Left ventricle myocardium inferior (tissue), 1 donor: ENCODE results near the gene TRIM8. TPM values are rescaled to one million over a fixed set of nuclear protein-coding genes. Genes with fewer than 3 reads are reported as not detected.
A peak's percentile ranks its signal among the peaks of the same experiment; 100 is the strongest.

Experiments
- DNase-seq: peaks from one replicate; pipeline ENCODE4 v3.0.0-alpha.2; 2020
- H3K27ac ChIP-seq: fragments of 200-600 bp; replicated peaks from 2 replicates; pipeline ENCODE4 v1.8.0; 2021
- H3K27me3 ChIP-seq: fragments of 200-600 bp; 2 replicates; pipeline ENCODE4 v1.8.0; 2021; ENCODE audit warnings: low read depth
- H3K36me3 ChIP-seq: fragments of 200-600 bp; 2 replicates; pipeline ENCODE4 v1.8.0; 2021
- H3K4me1 ChIP-seq: fragments of 200-600 bp; 2 replicates; pipeline ENCODE4 v1.8.0; 2021
- H3K4me3 ChIP-seq: fragments of 200-600 bp; 2 replicates; pipeline ENCODE4 v1.8.0; 2021; ENCODE audit warnings: mild to moderate bottlenecking, moderate library complexity
- H3K9me3 ChIP-seq: fragments of 200-600 bp; replicated peaks from 2 replicates; pipeline ENCODE4 v1.8.0; 2021
- CTCF ChIP-seq: fragments of 200-600 bp; IDR thresholded peaks from 2 replicates; pipeline ENCODE4 v1.8.0; 2021; ENCODE audit warnings: antibody characterized with exemption, mild to moderate bottlenecking, borderline replicate concordance
- intact Hi-C: fragments of 100-400 bp; cut with micrococcal nuclease; formaldehyde crosslinking; loops from one replicate; pipeline ENCODE4 v1.11.0; 2022
- total RNA-seq: library from RNA; stranded (reverse); fragmentation: NEBNext Ultra II Directional; extraction: Animal tissue kit (Norgen Biotek cat#: 25700); gene quantifications from one replicate; pipeline ENCODE4 v1.2.1, GENCODE V29; 2021
- donor health status: DM: no; HTN: yes; CAD: no; lungs with severe emphysema.

Gene TRIM8
- total RNA-seq, 1 donor from 2014 or later = 95.1 TPM

GRCh38 chr10:102652170-102652916 lies 8.1 kb downstream of the TRIM8 start:
- H3K27ac ChIP-seq = peak overlapping the region; percentile 99
- no peak for TF ChIP-seq CTCF
- intact Hi-C loops = no loop called here

GRCh38 chr10:102653060-102653459 lies 8.8 kb downstream of the TRIM8 start:
- no peaks in the 10 kb centered on the region for H3K27me3 ChIP-seq
- peaks cover 53% of the 10 kb centered on the region for H3K36me3 ChIP-seq
- no peak for TF ChIP-seq CTCF
- H3K27ac ChIP-seq = peak overlapping the region; percentile 39
- DNase-seq = no peak
- no peaks in the 10 kb centered on the region for H3K9me3 ChIP-seq
- no peak overlapping the region for H3K4me3 ChIP-seq
- peaks cover 93% of the 10 kb centered on the region for H3K4me1 ChIP-seq
- intact Hi-C loops = no loop called here

More at GRCh38 chr10:102652170-102652916, 8.1 kb downstream of the TRIM8 start:
- Histone ChIP-seq H3K36me3 (peaks cover 46% of the 10 kb centered on the region), H3K9me3 (no peaks in the 10 kb centered on the region), H3K27me3 (no peaks in the 10 kb centered on the region), H3K4me3 (no peak overlapping the region), H3K4me1 (peaks cover 93% of the 10 kb centered on the region)
- DNase-seq = no peak

DNA sequence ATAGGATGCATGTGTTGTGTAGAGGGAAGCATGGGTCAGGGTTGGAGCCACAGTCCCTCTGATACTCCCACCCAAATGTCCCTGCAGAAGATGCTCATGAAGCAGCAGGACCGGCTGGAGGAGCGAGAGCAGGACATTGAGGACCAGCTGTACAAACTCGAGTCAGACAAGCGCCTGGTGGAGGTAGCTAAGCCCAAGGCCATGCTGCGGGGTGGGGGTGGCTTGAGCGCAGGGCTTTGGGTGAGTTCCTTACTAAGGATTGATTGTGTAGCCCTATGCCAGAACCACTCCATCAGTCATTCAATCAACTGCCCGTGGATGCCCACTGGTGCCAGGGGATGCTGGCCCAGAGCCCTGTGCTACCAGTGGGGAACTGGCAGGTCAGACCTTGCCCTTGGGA lies 10.3 kb downstream of the TRIM8 start:
- H3K36me3 ChIP-seq = peaks cover 58% of the 10 kb centered on the region
- TF ChIP-seq CTCF = no peak

DNA sequence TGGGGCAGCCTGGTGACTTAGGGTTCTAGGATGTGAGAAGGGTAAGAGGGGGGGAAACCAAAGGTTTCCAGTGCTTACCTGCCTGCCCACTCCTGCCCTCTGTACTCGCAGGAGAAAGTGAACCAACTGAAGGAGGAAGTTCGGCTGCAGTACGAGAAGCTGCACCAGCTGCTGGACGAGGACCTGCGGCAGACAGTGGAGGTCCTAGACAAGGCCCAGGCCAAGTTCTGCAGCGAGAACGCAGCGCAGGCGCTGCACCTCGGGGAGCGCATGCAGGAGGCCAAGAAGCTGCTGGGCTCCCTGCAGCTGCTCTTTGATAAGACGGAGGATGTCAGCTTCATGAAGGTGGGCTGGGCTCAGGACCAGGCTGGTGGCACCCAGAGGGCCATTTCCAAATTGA lies 10.7 kb downstream of the TRIM8 start:
- peaks cover 58% of the 10 kb centered on the region for H3K36me3 ChIP-seq

More for the DNA sequence above, 10.3 kb downstream of the TRIM8 start:
- no peaks in the 10 kb centered on the region for H3K27me3 ChIP-seq
- no peaks in the 10 kb centered on the region for H3K9me3 ChIP-seq
- H3K4me3 ChIP-seq = no peak overlapping the region
- H3K27ac ChIP-seq = peak overlapping the region; percentile 23
- peaks cover 86% of the 10 kb centered on the region for H3K4me1 ChIP-seq
- DNase-seq = no peak
- intact Hi-C loops = no loop called here

GRCh38 chr10:102656026-102656425 lies 11.7 kb downstream of the TRIM8 start:
- Histone ChIP-seq H3K27me3 (no peaks in the 10 kb centered on the region), H3K36me3 (peaks cover 58% of the 10 kb centered on the region), H3K4me1 (peaks cover 84% of the 10 kb centered on the region), H3K4me3 (no peak overlapping the region), H3K9me3 (no peaks in the 10 kb centered on the region), H3K27ac (no peak overlapping the region)
- intact Hi-C loops = no loop called here
- no peak for DNase-seq
- TF ChIP-seq CTCF = no peak

More for the DNA sequence above, 10.7 kb downstream of the TRIM8 start:
- Histone ChIP-seq H3K4me3 (no peak overlapping the region), H3K4me1 (peaks cover 84% of the 10 kb centered on the region), H3K27ac (peak overlapping the region; percentile 17), H3K27me3 (no peaks in the 10 kb centered on the region), H3K9me3 (no peaks in the 10 kb centered on the region)
- intact Hi-C loops = no loop called here
- no peak for TF ChIP-seq CTCF
- DNase-seq = no peak
